ENCODE data around the gene EIF4ENIF1.

The EIF4ENIF1 gene

DNA sequence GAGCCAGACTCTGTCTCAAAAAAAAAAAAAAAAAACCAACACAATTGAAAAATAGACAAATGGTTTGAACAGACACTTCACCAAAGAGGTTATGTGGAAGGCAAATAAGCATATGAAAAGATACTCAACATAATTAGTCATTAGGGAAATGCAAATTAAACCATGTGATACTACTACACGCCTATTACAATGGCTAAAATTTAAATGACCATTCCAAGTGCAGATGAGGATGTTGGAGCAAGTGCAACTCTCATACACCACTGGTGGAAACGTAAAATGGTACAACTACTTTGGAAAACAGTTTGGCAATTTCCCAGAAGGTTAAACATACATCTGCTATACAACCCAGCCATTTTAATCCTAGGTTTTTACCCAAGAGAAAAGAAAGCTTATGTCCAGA is 24.3 kb downstream of the EIF4ENIF1 start:
- TF ChIP-seq, protein P1, sequence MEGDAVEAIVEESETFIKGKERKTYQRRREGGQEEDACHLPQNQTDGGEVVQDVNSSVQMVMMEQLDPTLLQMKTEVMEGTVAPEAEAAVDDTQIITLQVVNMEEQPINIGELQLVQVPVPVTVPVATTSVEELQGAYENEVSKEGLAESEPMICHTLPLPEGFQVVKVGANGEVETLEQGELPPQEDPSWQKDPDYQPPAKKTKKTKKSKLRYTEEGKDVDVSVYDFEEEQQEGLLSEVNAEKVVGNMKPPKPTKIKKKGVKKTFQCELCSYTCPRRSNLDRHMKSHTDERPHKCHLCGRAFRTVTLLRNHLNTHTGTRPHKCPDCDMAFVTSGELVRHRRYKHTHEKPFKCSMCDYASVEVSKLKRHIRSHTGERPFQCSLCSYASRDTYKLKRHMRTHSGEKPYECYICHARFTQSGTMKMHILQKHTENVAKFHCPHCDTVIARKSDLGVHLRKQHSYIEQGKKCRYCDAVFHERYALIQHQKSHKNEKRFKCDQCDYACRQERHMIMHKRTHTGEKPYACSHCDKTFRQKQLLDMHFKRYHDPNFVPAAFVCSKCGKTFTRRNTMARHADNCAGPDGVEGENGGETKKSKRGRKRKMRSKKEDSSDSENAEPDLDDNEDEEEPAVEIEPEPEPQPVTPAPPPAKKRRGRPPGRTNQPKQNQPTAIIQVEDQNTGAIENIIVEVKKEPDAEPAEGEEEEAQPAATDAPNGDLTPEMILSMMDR (IDR thresholded peaks at IDR 0.05; ENCODE audit: insufficient read depth, low read length, poor library complexity, severe bottlenecking): no peak
- TF ChIP-seq EZH2phosphoT487 (conservative IDR thresholded peaks at IDR 0.05; ENCODE audit: low read length): no peak

DNA sequence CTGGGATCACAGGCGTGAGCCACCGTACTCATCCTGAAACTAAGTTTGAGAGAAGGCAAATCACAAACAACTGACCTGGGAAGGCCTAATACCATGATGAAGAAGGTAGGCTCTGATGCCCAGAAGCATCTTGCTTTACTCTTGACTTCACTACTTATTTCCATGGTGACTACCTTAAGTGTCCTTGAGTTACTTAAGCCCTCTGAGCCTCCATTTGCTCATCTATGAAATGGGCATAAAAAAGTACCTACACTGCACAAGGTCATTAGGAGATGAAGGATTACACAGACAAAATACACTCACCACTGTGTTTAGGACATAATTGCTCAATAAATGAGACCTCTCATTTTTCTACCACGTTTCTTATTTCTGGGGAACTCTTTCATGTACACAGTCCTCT is 27.9 kb downstream of the EIF4ENIF1 start:
- Histone ChIP-seq H3K9me2 (replicated peaks; ENCODE audit: insufficient read depth, low read length) (no peaks in the 10 kb centered on the region), H3K4me2 (ENCODE audit: low read depth, low read length, poor library complexity, severe bottlenecking) (no peak overlapping the region), H3K9me3 (ENCODE audit: insufficient read depth, low read length) (no peaks in the 10 kb centered on the region), H2AFZ (ENCODE audit: low read depth, low read length, severe bottlenecking) (no peak overlapping the region), H3K27me3 (ENCODE audit: low read length) (no peaks in the 10 kb centered on the region), H3F3A (ENCODE audit: insufficient read depth) (no peaks in the 10 kb centered on the region), H3K36me3 (ENCODE audit: low read length) (peaks cover 24% of the 10 kb centered on the region; the same call in 1 of the 2 replicates), H3K79me2 (ENCODE audit: insufficient read depth, low read length) (no peaks in the 10 kb centered on the region; the same call in 1 of the 2 replicates), H3K9ac (ENCODE audit: low read length) (no peak overlapping the region), H3K27ac (ENCODE audit: low read depth, low read length) (no peak overlapping the region), H3K4me3 (ENCODE audit: insufficient read depth, low read length, poor library complexity, severe bottlenecking) (no peak overlapping the region), H4K20me1 (ENCODE audit: low read depth, low read length) (no peaks in the 10 kb centered on the region)
- TF ChIP-seq, protein P1 (IDR thresholded peaks at IDR 0.05; ENCODE audit: insufficient read depth, low read length, poor library complexity, severe bottlenecking): no peak

More for the DNA sequence above, 24.3 kb downstream of the EIF4ENIF1 start:
- H3K36me3 ChIP-seq (ENCODE audit: low read length): peaks cover 13% of the 10 kb centered on the region; the same call in 1 of the 2 replicates
- no peaks in the 10 kb centered on the region for H4K20me1 ChIP-seq (ENCODE audit: low read depth, low read length)
- no peak overlapping the region for H3K9ac ChIP-seq (ENCODE audit: low read length)
- H3F3A ChIP-seq (ENCODE audit: insufficient read depth): no peaks in the 10 kb centered on the region
- no peaks in the 10 kb centered on the region for H3K27me3 ChIP-seq (ENCODE audit: low read length)
- no peak overlapping the region for H3K4me3 ChIP-seq (ENCODE audit: insufficient read depth, low read length, poor library complexity, severe bottlenecking)
- no peaks in the 10 kb centered on the region for H3K9me3 ChIP-seq (ENCODE audit: insufficient read depth, low read length)
- no peaks in the 10 kb centered on the region; the same call in 1 of the 2 replicates for H3K79me2 ChIP-seq (ENCODE audit: insufficient read depth, low read length)
- H3K27ac ChIP-seq (ENCODE audit: low read depth, low read length): no peak overlapping the region
- H2AFZ ChIP-seq (ENCODE audit: low read depth, low read length, severe bottlenecking): no peak overlapping the region
- H3K9me2 ChIP-seq (replicated peaks; ENCODE audit: insufficient read depth, low read length): no peaks in the 10 kb centered on the region
- no peak overlapping the region for H3K4me2 ChIP-seq (ENCODE audit: low read depth, low read length, poor library complexity, severe bottlenecking)

DNA sequence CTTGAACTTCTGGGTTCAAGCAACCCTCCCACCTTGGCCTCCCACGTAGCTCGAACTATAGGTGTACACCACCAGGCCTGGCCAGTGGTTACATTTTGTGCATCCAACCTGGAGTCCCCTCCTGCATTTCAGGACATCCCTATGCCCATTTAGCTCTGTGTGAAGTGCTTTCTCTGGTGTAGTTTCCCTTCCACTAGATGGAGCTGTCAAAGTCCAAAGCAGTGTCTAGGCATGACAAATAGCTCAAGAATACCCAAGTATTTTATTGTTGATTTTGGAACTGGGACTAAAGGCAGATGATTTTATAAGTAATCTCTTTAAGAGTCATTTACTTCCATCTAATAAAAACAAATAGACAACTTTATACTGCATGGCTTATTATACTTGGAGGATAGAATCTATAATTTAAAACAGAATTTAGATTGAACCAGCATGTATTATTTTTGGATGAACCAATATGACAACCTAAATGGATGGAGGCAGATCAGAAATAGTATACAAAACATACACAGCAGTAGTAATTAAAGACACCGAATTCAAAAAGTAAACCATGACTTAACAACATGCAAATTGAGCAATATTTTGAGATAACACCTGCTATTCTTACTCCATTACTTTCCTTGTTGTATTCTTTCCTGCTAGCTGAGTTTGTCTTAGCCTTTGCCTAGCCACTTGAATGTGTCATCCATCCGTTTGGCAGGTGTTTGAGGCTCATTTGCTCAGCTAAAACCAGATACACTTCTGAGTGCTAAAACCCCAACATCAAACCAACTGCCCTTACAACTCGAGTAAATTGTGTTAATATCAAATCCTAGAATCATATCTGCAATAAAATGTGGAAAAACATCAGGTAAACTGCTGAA is 37.7 kb downstream of the EIF4ENIF1 start:
- no peak overlapping the region for H3K9ac ChIP-seq (ENCODE audit: low read length)
- H3F3A ChIP-seq (ENCODE audit: insufficient read depth): peaks cover 13% of the 10 kb centered on the region
- no peaks in the 10 kb centered on the region for H3K79me2 ChIP-seq (ENCODE audit: insufficient read depth, low read length)
- H3K27ac ChIP-seq (ENCODE audit: low read depth, low read length): peak overlapping the region; percentile 13
- no peaks in the 10 kb centered on the region for H3K9me3 ChIP-seq (ENCODE audit: insufficient read depth, low read length)
- no peaks in the 10 kb centered on the region for H4K20me1 ChIP-seq (ENCODE audit: low read depth, low read length)
- no peaks in the 10 kb centered on the region for H3K9me2 ChIP-seq (replicated peaks; ENCODE audit: insufficient read depth, low read length)
- TF ChIP-seq EZH2phosphoT487 (conservative IDR thresholded peaks at IDR 0.05; ENCODE audit: low read length): no peak
- TF ChIP-seq, protein P1 (IDR thresholded peaks at IDR 0.05; ENCODE audit: insufficient read depth, low read length, poor library complexity, severe bottlenecking): peak; percentile 72
- H3K27me3 ChIP-seq (ENCODE audit: low read length): no peaks in the 10 kb centered on the region
- H2AFZ ChIP-seq (ENCODE audit: low read depth, low read length, severe bottlenecking): no peak overlapping the region
- no peak overlapping the region for H3K4me3 ChIP-seq (ENCODE audit: insufficient read depth, low read length, poor library complexity, severe bottlenecking)
- H3K4me2 ChIP-seq (ENCODE audit: low read depth, low read length, poor library complexity, severe bottlenecking): no peak overlapping the region
- peaks cover 27% of the 10 kb centered on the region; the same call in 1 of the 2 replicates for H3K36me3 ChIP-seq (ENCODE audit: low read length)

All from SU-DHL-6 (cell line).